KBM-7 (cell line): ENCODE measurements around the gene PIGV.
"Not testable (repeated sequence)": the region's sequence is repeated elsewhere in the genome, so short reads cannot be mapped to it uniquely, and the experiment has no call there.

Experiments used
- DNase-seq: peaks from one replicate; pipeline ENCODE4 v3.0.0-alpha.2; 2015
- in situ Hi-C: fragments of 300-500 bp; cut with MboI; formaldehyde crosslinking; loops from 2 replicates; pipeline ENCODE4 v1.14.3; 2020; ENCODE audit warnings: low sequenced_read_pairs, low pct_unique_long_range_greater_than_20kb, mixed read lengths

The PIGV gene

DNA sequence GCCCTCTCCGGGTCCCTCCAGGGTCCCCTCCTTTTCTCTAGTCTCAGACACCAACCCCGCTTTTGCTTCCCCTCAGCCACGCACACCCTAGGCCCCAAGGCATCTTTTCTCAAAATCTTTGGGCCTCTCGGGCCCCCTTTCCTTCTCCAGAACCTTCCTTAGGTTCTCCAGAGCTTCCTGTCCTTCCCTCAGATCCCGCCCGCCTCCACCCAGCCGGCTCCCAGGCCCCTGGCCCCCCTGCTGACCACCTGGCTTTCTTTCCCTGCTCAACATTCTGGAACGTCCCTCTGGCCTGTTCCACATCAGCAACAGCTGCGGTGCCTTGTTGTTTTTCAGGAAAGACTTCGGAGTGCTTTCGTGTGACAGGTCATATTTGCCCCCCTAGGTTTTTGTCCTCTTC lies 39.9 kb downstream of the PIGV start:
- no peak for DNase-seq
- in situ Hi-C loops: no loop called here

DNA sequence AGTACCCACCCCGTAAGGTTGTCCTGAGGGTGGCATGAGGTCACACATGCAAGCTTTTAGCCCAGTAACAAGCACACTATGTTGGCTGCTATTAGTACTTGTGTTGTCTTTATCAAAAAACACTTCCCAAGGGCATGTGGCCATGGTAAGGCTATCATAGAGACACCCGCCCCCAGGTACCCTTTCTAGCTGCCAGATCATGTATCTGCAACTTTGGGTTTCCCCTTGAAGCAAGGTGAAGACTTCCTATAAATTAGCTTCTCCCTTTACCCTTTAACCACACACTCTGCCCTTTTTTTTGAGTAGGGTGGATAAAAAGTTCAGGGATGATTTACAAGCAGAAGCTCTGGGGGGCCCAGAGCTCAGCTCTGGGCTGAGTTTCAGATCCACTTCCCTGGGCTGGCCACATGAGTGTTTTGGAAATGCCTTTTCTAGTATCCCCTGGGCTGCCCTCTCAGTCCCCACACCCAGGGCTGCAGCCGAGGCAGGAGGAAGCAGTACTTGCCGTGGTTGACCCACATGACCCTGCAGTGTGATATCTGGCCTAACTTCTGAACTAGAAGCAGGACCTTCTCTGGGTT lies 40.8 kb downstream of the PIGV start:
- peak; percentile 70 for DNase-seq
- in situ Hi-C loops: no loop called here

DNA sequence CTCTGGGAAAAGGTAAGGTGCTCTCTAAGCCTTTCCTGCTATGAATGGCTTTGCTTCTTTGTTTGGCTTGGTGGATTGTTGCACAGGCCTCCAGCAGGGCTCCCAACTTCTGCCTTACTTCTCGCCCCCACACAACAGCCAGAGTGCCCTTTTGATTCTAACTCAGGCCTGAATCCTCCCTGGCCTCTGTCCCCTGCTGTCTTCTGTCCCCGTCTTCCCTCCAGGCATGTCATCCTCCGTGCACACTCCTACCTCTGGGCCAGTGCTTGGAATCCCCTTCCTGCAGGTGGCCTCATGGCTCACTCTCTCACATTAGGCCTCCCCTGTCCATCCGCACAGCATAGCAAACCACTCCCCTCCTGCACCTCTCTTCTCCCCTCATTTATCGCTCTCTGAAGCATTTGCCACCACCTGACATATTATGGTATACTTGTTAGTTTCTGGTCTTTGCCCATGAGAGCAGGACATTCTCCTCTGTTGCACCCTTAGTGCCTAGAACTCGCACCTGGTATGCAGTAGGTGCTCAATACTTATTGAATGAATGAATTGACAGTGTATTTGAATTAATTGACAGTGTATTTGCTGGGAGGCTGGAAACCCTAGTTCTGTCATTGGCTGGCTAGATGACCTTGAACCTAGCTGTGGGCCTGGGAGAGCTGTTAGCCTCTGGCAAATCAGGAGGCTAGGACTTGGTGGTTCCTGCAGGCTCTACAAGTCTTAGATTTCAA lies 41.6 kb downstream of the PIGV start:
- DNase-seq: no peak
- in situ Hi-C loops: no loop called here

DNA sequence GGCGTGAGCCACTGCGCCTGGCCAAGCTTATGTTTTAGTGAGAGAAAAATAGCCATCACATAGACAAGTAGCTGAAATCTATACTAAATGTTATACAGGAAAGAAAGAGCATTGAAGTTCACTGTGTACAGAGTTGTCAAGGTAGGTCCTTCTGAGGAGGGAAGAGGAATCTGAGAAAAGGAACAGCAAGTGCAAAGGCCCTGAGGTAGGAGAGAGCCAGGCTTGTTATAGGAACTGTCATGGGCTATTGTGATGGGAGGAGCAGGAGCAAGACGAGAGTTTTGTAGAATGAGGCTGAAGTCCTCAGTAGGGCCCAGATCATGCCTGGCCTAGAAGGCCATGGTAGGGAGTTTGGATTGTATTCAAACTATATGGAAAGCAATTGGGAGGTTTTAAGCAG lies 43.3 kb downstream of the PIGV start:
- no peak for DNase-seq
- in situ Hi-C loops: no loop called here

DNA sequence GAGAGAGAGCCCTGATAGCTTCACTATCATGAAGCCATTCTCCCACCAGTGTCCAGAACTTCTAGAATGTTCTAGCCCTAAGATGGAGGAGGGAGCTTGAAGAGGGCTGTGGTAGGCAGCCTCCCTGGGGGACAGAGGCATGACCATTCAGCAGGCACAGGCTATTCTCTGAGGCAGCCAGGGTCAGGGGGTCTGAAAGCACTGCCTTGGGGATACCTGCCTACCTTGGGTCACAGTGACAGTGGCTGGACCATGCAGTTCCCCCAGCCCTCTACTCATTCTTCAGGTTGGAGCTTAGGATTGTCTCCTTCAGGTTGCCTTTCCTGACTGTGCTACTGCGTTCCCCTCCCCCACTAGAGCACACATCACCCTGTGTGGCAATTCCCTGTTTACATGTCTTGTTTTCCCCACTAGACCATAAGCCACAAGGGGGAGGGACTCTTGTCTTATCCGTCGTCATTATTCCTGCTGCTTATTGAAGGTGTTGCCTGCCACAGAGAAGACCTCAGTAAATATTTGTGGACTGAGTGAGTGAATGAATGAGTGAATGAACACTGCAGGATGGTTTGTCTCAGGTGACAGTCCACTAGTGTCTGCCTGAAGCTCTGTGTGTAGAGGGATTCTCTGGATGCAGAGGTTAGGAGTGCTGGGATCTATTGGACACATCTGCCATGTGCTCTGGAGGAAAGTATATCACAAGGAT lies 43.9 kb downstream of the PIGV start:
- no peak for DNase-seq
- in situ Hi-C loops: no loop called here

DNA sequence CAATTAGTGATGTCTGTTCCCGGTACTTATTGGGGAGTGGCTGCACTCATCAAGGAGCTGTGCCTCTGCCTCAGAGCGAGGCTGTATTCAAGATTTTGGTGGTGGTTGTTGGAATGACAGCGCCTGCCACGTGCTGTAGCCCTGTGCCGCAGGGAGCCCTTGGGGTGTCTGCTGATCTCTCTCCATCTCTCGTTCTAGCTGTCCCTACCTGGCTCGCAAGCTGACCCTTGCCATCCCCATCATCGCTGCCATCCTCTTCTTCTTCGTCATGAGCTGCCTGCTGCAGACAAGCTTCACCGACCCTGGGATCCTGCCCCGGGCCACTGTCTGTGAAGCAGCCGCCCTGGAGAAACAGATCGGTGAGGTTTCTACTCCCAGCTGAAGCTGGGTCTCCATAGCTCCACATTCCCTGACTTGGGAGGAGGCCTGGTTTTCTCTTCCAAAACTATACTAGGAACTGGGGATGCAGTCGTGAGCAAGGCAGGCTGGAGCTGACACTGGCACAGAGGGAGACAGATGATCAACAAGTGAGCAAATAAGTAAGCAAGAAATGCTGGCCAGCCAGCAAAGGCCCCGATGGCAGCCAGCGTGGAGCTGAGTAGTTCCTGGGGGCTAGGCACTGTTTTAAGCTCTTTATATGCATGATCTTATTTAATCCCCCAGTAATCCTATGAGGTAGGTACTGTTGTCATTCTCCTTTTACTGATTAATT lies 44.7 kb downstream of the PIGV start:
- no peak for DNase-seq
- in situ Hi-C loops: no loop called here

DNA sequence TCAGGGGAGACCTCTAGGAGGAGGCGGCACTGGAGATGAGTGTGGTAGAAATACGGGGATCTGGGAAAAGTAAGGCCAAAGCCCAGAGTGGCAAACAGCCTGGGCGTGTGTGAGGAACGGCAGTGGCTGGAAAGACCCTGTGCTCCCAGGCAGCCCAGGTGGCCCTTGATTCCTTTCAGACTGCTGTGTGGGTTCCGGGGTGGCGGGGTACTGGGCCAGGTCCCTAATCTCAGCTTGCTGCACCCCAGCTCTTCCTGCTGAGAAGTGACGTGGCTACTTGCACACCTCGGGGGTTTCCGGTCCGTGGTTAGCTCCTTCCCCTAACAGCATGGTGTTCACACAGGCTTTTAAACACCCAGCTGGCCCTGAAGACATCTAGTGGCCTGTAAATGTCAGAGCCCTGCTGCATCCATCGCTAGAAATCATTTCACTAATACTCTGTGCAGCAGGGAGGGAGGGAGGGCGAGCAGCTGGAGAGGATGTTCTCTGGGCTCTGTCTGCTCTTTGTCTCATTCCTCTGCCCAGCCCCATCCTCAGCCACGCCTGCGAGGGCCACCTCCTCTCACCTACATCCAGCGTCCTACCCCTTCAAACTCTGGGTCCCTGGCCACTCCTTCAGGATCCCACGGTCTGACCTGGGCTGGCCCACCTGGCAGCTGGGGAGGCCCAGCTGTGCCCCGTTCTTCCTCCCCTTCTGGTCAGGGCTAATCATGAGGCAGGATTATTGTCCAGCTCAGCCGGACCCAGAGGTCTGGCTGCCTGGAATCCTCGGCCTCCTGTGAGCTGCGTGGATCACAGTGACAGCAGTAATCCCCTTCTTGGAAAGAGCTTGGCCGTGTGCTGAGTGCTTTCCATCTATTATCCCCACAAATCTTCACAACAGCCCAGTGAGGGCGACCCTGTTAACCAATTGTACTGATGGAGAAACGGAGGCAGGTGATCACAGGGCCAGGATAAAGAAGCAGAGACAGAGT lies 46.0 kb downstream of the PIGV start:
- in situ Hi-C loops: no loop called here
- DNase-seq: peak; percentile 69

DNA sequence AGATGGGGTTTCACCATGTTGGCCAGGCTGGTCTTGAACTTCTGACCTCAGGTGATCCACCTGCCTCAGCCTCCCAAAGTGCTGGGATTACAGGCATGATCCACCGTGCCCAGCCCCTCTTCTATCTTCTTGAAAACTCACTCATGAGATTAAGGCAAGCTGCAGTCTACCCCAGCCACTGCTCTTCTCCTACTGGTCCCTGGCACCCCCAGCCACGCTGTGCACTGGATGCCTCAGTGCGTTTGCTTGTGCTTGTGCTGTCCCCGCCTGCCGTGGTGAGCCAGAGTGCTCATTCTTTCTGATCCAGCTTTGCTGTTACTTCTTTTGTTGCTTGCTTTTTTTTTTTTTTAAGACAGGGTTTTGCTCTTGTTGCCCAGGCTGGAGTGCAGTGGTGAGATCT lies 49.9 kb downstream of the PIGV start:
- in situ Hi-C loops, DNase-seq: not testable (repeated sequence)

DNA sequence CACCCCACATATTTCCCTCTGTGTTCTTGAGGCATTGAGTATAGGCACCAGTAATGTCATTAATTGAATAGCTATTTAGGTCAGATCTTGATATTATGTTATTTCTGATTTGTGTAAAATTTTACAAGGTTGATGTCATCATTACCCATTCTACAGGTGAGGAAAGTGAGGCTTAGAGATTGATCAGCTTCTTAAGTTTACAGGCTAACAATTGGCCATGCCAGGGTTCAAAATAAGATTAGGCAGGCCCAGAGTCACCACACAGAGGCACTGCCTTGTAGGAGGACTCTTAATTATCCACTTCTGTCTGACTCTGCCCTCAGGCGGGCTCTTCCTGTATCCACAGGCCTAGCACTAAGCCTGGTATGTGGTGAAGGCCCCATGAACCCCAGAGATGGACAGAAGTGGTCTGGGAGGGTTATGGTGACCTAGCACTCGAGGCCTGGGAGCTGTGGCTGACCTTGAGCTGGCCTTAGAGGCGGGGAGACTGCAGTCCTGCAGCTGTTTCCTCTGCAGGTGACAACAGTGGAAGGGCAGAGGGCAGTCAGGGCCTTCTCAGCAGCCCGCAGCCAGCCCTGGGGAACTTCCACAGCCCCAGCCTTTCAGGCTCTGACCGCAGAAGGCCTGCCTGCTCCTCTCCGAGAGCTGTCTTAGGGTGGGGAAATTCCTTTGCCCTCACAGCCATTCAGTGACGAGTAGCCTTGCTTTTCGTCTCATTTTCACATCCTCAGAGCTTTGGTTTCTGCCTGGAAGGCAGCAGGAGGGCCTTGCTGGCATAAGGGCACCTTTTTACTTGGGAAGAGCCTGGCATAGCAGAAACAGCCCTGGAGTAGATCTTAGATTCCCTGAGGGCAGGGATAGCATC lies 51.0 kb downstream of the PIGV start:
- no peak for DNase-seq
- in situ Hi-C loops: no loop called here

DNA sequence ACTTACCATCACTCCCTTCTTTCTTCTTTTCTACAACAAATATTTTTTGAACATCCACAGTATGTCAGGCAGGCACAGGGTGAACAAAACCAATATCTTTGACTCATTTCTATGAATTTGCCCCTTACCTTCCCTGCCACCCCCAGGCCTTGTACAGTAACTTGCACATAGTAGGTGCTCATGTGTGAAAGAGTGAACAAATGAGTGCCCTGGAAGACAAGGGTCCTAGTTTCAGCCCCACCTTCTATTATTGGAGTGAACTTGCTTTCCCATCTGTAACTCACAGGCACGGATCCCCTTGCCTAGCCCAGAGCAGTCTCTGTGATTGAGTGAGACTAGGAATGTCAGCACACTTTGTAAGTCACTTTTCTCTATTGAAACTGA lies 51.6 kb downstream of the PIGV start:
- no peak for DNase-seq

DNA sequence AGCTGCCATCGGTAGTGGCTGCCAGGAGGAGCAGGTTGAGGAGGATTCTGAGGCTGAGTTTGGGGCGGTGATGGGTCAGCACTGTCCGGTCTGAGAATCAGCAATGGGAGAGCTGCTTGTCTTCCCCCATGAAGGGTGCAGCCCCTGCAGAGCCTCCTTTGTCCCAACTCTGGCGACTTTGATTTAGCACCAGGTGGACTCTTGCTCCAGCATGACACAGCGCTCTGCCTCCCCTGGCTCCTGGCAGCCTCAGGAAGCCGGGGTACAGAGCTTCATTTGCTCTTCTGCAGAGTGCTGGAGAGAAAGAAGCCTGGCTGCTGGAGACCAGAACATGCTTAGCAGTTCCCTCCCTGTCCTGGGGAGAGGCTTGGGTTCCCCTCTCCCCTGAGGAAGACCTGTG lies 52.0 kb downstream of the PIGV start:
- in situ Hi-C loops: no loop called here
- DNase-seq: no peak

More for the DNA sequence above, 51.6 kb downstream of the PIGV start:
- in situ Hi-C loops: no loop called here

DNA sequence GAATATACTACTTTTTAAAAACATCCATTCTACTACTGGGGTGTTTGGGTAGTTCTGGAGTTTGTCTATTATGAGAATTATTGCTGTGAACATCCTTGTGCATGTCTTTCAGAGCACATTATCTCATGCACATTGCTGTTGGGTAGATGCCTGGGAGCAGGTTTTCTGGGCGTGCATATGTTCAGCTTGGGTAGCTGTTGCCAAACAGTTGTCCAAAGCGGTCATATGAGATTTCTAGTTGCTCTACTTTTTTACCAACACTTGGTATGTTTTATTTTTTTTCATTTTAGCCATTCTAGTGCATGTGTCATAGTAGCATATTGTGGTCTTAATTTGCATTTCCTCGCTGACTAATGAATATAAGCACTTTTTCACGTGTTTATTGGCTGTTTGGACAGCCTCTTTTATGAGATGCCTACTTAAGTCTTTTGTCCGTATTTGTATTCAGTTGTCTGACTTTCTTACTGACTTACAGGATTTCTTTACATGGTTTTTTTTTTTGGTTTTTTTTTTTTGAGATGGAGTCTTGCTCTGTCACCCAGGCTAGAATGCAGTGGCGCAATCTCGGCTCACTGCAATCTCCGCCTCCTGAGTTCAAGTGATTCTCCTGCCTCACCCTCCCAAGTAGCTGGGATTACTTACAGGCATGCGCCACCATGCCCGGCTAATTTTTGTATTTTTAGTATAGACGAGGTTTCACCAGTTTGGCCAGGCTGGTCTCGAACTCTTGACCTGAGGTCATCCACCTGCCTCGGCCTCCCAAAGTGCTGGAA lies 56.9 kb downstream of the PIGV start:
- in situ Hi-C loops: no loop called here
- DNase-seq: no peak

DNA sequence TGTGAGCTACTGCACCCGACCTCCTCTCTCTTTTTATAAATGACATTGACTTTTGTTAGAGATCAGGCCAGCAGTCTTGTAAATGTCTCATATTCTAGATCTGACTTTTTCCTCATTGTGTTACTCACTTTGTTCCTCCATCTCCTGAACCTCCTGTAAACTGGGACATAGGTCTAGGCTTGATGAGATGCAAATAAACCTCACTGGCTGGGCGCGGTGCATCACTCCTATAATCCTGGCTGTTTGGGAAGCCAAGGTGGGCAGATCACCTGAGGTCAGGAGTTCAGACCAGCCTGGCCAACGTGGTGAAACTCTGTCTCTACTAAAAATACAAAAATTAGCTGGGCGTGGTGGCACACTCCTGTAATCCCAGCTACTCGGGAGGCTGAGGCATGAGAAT lies 60.1 kb downstream of the PIGV start:
- in situ Hi-C loops, DNase-seq: not testable (repeated sequence)
